Liver (tissue), 3 donors: ENCODE measurements around the gene TLX3.

Experiments used
- CTCF ChIP-seq: fragments of 150-350 bp; IDR thresholded peaks from 2 replicates; pipeline ENCODE4 v1.5.1; 2017; ENCODE audit warnings: improper control_type of control experiment, low read depth, low read length; ENCODE audit not compliant: missing input control
- EGR1 ChIP-seq, 2 donors: IDR thresholded peaks; 2 replicates each; pipeline ENCODE4 v1.6.1; 2016 to 2018; ENCODE audit warnings: antibody characterized with exemption in 2 of 2, low read depth in 2 of 2
- FOXA2 ChIP-seq: IDR thresholded peaks from 2 replicates; pipeline ENCODE4 v1.6.1; 2016; ENCODE audit warnings: antibody characterized with exemption
- HNF4G ChIP-seq: IDR thresholded peaks from 2 replicates; pipeline ENCODE4 v1.6.1; 2016; ENCODE audit warnings: antibody characterized with exemption
- JUND ChIP-seq, 2 donors: IDR thresholded peaks; 2 replicates each; pipeline ENCODE4 v1.6.1; 2016; ENCODE audit warnings: antibody characterized with exemption in 2 of 2
- MAX ChIP-seq: IDR thresholded peaks from 2 replicates; pipeline ENCODE4 v1.6.1; 2016; ENCODE audit warnings: antibody characterized with exemption
- NR2F2 ChIP-seq: IDR thresholded peaks from 2 replicates; pipeline ENCODE4 v1.6.1; 2016; ENCODE audit warnings: antibody characterized with exemption
- REST ChIP-seq: IDR thresholded peaks from 2 replicates; pipeline ENCODE4 v1.6.1; 2016; ENCODE audit warnings: antibody characterized with exemption, mild to moderate bottlenecking
- RXRA ChIP-seq, 2 donors: IDR thresholded peaks; 2 replicates each; pipeline ENCODE4 v1.6.1; 2017 to 2018; ENCODE audit warnings: antibody characterized with exemption in 2 of 2, mild to moderate bottlenecking in 1 of 2
- SP1 ChIP-seq: IDR thresholded peaks from 2 replicates; pipeline ENCODE4 v1.6.1; 2018; ENCODE audit warnings: antibody characterized with exemption, mild to moderate bottlenecking
- TAF1 ChIP-seq: conservative IDR thresholded peaks from 2 replicates; pipeline ENCODE4 v1.6.1; 2016; ENCODE audit warnings: antibody characterized with exemption, mild to moderate bottlenecking
- donor health status: healthy.
- donor health status: healthy.

GRCh38 chr5:171321447-171321846 is 12.4 kb downstream of the TLX3 start:
- TF ChIP-seq TAF1 (no peak), CTCF (no peak), EGR1 (IDR thresholded peaks at IDR 0.05; ENCODE audit: low read depth in 2 of 2) (no peak), NR2F2 (no peak), REST (no peak), JUND (IDR thresholded peaks at IDR 0.05) (no peak), HNF4G (no peak), SP1 (no peak), RXRA (IDR thresholded peaks at IDR 0.05) (no peak), FOXA2 (no peak), MAX (no peak)
